Mammary epithelial cell (primary cell): ENCODE results near the gene SCGN.

ENCODE experiments used
- CTCF ChIP-seq, 2 donors: IDR thresholded peaks in 1 of 2; conservative IDR thresholded peaks in 1 of 2; 2 replicates each; pipeline ENCODE4 v1.5.1; 2011 to 2012; ENCODE audit warnings: inconsistent platforms in 2 of 2, low read length in 2 of 2, mild to moderate bottlenecking in 2 of 2, control low read depth in 1 of 2, low read depth in 1 of 2; ENCODE audit not compliant: insufficient read depth in 1 of 2; ENCODE audit errors: extremely low read depth in 1 of 2
- EZH2 ChIP-seq: IDR thresholded peaks from 2 replicates; pipeline ENCODE4 v1.6.1; 2012; ENCODE audit warnings: low read length, inconsistent platforms, borderline replicate concordance

- TF ChIP-seq CTCF (conservative IDR thresholded peaks at IDR 0.05 in 1 of 2, IDR thresholded peaks at IDR 0.05 in 1 of 2; ENCODE audit: extremely low read depth in 1 of 2, insufficient read depth in 1 of 2, low read depth in 1 of 2, low read length in 2 of 2), result no peak
- TF ChIP-seq EZH2, result no peak
These were observed 8.5 kb downstream of the SCGN start for GRCh38 chr6:25660512-25660911.
